Stimulated activated CD4-positive, alpha-beta T cell treated with anti-CD3 and anti-CD28 coated beads, Interleukin-1b, Interleukin-23, amount 100 ng/mL, for 24 hours (primary cell): Measurements from ENCODE around the gene COA1.
"Not testable (repeated sequence)": the region's sequence is repeated elsewhere in the genome, so short reads cannot be mapped to it uniquely, and the experiment has no call there.

Source experiments
- DNase-seq, 4 experiments: peaks; one replicate each; pipeline ENCODE4 v3.0.0-alpha.2; 2020; ENCODE audit warnings: low read depth in 4 of 4, low spot score in 1 of 4

The COA1 gene

GRCh38 chr7:43596426-43596825, 132.9 kb downstream of the COA1 start:
- not testable (repeated sequence) for DNase-seq

- DNase-seq = no peak
Observed at GRCh38 chr7:43594020-43594419, 135.3 kb downstream of the COA1 start.

- no peak for DNase-seq
Observed at GRCh38 chr7:43593010-43593409, 136.3 kb downstream of the COA1 start.

DNA sequence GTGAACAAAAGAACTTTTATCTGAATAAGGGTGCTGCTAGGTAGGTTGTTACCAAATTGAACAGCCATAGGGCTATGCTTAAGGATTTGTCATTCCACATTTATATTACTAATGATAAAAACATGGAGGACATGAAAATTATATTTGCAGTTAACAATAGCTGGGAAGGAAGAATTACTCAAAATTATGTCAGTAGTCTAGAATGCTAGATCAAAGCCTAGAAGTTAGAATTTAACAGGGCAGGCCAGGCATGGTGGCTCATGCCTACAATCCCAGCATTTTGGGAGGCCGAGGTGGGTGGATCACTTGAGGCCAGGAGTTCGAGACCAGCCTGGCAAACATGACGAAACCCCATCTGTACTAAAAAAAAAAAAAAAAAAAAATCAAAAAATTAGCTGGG, 137.0 kb downstream of the COA1 start:
- no peak for DNase-seq

DNA sequence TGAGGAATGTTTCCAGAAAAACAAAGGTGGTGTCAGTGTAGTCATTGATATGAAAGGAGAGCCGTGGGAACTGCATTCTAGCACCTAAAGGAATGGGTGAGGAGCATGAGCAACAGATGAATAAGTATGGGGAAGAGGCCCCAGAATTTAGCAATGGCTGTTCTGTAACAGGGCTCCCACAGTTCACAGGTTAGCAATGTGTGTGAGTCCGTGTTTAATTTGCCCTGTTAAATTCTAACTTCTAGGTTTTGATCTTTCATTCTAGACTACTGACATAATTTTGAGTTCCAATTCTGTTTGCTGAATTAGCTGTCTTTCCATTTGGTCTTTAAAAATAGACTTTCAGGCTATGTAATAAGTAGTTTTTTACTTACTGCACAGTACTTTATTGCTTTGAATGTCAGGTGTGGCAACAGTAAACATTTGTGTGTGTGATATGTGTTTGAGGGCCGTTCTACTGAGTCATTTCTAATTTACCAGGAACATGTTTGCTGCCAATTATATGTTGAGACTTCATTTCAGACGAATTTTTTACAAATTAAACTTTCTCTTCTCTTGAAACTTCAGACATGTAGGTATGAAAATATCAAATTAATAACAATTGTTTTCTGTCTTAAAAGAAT, 137.7 kb downstream of the COA1 start:
- no peak for DNase-seq

DNA sequence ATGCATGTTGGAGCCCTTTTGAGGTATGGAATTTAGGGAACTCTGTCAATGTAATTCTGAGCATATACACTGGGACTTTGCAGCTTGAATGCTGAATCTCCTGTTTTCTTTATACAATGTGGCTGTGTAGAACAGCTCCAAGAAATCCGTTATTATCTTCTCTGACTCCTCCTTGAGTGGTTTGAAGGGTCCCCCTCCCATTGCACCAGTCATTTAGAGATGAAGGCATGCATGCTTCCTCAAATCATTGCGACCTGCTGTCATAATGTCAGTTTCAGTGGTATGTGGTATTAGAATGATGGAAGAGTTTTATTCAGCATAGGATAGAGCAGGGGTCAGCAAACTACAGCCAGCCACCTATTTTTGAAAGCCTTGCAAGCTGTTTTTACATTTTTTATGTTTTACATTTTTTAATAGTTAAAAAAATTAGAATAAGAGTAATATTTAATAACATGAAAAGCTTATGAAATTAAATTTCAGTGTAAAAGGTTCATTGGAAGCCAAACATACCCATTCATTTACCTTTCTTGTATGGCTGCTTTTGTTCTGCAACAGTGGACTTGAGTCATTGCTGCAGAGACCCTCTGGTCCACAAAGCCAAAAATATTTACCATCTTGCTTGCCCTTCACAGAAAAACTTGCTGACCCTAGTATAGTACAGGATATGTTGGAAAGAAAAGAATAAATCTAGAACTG, 138.3 kb downstream of the COA1 start:
- no peak for DNase-seq

GRCh38 chr7:43589728-43590127, 139.6 kb downstream of the COA1 start:
- no peak for DNase-seq
